GM21786 (cell line): ENCODE data around the gene RELN.

Experiments
- ATAC-seq: cut with Tn5 transposase; IDR thresholded peaks from one replicate; pipeline ENCODE4 v1.9.1; 2021; ENCODE audit not compliant: unreplicated experiment

The RELN gene

GRCh38 chr7:103593691-103594090 is 395.8 kb downstream of the RELN start:
- ATAC-seq: no peak

- ATAC-seq: no peak
These were observed 396.6 kb downstream of the RELN start for GRCh38 chr7:103592844-103593243.

- ATAC-seq: no peak
These were observed 397.3 kb downstream of the RELN start for GRCh38 chr7:103592187-103592586.

- ATAC-seq: no peak
These were observed 409.4 kb downstream of the RELN start for GRCh38 chr7:103580031-103580430.

- ATAC-seq: no peak
These were observed 412.4 kb downstream of the RELN start for GRCh38 chr7:103577059-103577458.

- ATAC-seq: no peak
These were observed 412.8 kb downstream of the RELN start for GRCh38 chr7:103576641-103577040.

- ATAC-seq: no peak
These were observed 414.9 kb downstream of the RELN start for GRCh38 chr7:103574576-103574975.

GRCh38 chr7:103573479-103574058 is 415.9 kb downstream of the RELN start:
- ATAC-seq: no peak

GRCh38 chr7:103571586-103571985 is 417.9 kb downstream of the RELN start:
- ATAC-seq: no peak

- ATAC-seq: no peak
These were observed 419.7 kb downstream of the RELN start for GRCh38 chr7:103569621-103570305.

GRCh38 chr7:103564416-103564815 is 425.0 kb downstream of the RELN start:
- ATAC-seq: no peak

GRCh38 chr7:103560136-103560535 is 429.3 kb downstream of the RELN start:
- ATAC-seq: no peak

- ATAC-seq: no peak
These were observed 438.4 kb downstream of the RELN start for GRCh38 chr7:103551016-103551415.

GRCh38 chr7:103549786-103550185 is 439.7 kb downstream of the RELN start:
- ATAC-seq: no peak

GRCh38 chr7:103547451-103548284 is 441.8 kb downstream of the RELN start:
- ATAC-seq: peak; percentile 37

GRCh38 chr7:103542470-103542869 is 447.0 kb downstream of the RELN start:
- no peak for ATAC-seq

- no peak for ATAC-seq
These were observed 447.5 kb downstream of the RELN start for GRCh38 chr7:103541947-103542346.

- ATAC-seq: no peak
These were observed 448.4 kb downstream of the RELN start for GRCh38 chr7:103541026-103541425.

- no peak for ATAC-seq
These were observed 449.1 kb downstream of the RELN start for GRCh38 chr7:103540338-103540737.

- ATAC-seq: no peak
These were observed 449.6 kb downstream of the RELN start for GRCh38 chr7:103539875-103540274.

GRCh38 chr7:103538964-103539709 is 450.3 kb downstream of the RELN start:
- no peak for ATAC-seq
